ENCODE results near the gene ETV2.

ETV2 gene

DNA sequence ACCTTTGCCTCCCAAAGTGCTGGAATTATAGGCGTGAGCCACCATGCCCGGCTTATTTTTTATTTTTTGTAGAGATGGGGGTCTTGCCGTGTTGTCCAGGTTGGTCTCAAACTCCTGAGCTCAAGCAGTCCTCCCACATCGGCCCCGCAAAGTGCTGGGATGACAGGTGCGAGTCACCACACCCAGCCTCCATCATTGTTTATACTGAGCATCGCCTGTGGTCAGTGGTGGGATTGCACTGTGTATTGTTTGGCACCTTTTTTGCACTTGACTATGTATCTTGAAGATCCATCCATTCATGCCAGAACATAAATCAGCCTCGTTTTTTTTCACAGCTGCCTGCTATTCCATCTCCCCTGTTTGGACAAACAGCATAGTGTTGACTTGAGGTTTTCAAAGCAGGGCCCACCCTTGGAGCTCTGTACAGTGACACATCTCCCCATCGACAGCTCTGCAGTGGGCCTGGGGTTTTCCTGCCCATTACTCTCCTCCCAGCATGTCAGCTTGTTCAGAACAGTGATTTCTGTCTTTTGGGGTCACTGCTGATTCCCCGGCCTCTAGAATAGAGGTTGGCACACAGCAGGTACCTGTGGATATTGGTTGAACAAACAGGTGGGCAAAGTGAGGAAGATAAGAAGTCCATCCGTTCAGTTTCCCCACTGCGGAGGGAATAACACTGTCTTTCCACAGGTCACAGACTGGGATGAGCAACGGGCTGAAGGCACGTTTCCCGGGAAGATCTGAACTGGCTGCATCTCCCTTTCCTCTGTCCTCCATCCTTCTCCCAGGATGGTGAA lies 16.6 kb downstream of the ETV2 start:
- Histone ChIP-seq H3K36me3 (ENCODE audit: insufficient read depth, low read length) (peaks cover 44% of the 10 kb centered on the region), H3K9me3 (ENCODE audit: low read depth, low read length) (no peaks in the 10 kb centered on the region), H3K4me3 (no peak overlapping the region), H3K9ac (ENCODE audit: insufficient read length) (no peak overlapping the region), H3K27ac (no peak overlapping the region)
- no peak for DNase-seq (ENCODE audit: low read depth, low spot score)
- no peak for TF ChIP-seq FOXP2 (optimal IDR thresholded peaks at IDR 0.05; ENCODE audit: control extremely low read depth, extremely low read length, insufficient read depth)
- TF ChIP-seq POLR2AphosphoS5 (IDR thresholded peaks at IDR 0.05; ENCODE audit: borderline replicate concordance, low read depth, low read length) = no peak

DNA sequence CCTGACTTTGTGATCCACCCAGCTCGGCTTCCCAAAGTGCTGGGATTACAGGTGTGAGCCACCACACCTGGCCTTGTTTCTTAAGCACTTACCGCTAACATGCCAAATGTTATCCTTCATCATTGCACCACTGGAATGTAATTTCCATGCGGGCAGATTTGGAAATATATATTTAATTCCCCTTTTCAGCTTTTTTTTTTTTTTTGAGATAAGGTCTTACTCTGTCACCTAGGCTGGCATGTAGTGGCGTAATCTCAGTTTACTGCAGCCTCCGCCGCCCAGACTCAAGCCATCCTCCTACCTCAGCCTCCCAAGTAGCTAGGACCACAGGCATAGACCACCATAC lies 20.4 kb downstream of the ETV2 start:
- no peaks in the 10 kb centered on the region for H3K9me3 ChIP-seq (ENCODE audit: low read depth, low read length)
- H3K4me3 ChIP-seq = no peak overlapping the region
- TF ChIP-seq EZH2 (IDR thresholded peaks at IDR 0.05) = no peak
- no peak for TF ChIP-seq FOXP2 (optimal IDR thresholded peaks at IDR 0.05; ENCODE audit: control extremely low read depth, extremely low read length, insufficient read depth)
- TF ChIP-seq POLR2AphosphoS5 (IDR thresholded peaks at IDR 0.05; ENCODE audit: borderline replicate concordance, low read depth, low read length) = no peak
- peaks cover 15% of the 10 kb centered on the region; the same call in 1 of the 2 replicates for H3K36me3 ChIP-seq (ENCODE audit: insufficient read depth, low read length)
- no peak overlapping the region for H3K9ac ChIP-seq (ENCODE audit: insufficient read length)
- no peak overlapping the region for H3K27ac ChIP-seq
- DNase-seq (ENCODE audit: low read depth, low spot score) = no peak

DNA sequence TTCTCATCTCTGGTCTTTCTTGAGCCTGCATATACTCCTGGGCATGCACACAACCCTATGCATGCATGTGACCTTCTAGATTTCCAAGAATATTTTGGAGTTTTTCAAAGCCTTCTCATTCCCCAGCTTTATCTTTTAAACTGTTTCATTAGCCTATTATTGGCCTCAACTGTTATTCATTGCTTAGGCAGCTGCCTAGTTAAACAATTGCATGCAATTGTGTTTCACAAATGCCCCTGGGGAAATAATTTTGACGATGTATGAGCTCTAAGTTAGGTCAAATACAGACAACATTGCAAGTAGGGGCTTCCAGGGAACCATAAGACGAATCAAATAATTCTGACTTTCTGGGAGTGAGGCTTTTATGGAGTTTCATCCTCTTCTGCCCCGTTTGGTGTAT lies 22.4 kb downstream of the ETV2 start:
- H3K9me3 ChIP-seq (ENCODE audit: low read depth, low read length) = no peaks in the 10 kb centered on the region
- H3K4me3 ChIP-seq = no peak overlapping the region
- H3K9ac ChIP-seq (ENCODE audit: insufficient read length) = no peak overlapping the region
- DNase-seq (ENCODE audit: low read depth, low spot score) = no peak
- H3K27ac ChIP-seq = no peak overlapping the region
- TF ChIP-seq FOXP2 (optimal IDR thresholded peaks at IDR 0.05; ENCODE audit: control extremely low read depth, extremely low read length, insufficient read depth) (no peak), POLR2AphosphoS5 (IDR thresholded peaks at IDR 0.05; ENCODE audit: borderline replicate concordance, low read depth, low read length) (no peak), EZH2 (IDR thresholded peaks at IDR 0.05) (no peak)
- H3K36me3 ChIP-seq (ENCODE audit: insufficient read depth, low read length) = no peaks in the 10 kb centered on the region

DNA sequence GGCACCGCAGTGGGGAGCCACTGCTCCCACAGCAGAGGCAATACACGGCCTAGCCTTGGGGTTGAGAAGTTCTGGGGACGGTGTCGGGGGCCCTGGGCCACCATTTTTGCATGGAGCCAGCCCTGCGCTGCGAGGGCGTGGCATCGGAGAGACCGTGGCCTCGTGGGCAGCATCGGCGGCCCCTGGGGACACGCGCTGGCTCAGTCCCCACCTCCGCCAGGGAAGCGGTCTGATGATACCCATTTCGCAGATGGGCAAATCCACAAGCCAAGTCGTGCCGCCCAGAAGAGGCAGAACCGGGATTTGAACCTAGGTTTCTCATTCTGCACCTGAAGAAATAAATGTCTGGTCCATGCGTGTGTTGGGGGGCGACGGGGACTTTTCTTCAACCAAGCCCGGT lies 23.6 kb downstream of the ETV2 start:
- Histone ChIP-seq H3K4me3 (no peak overlapping the region), H3K36me3 (ENCODE audit: insufficient read depth, low read length) (no peaks in the 10 kb centered on the region), H3K9me3 (ENCODE audit: low read depth, low read length) (no peaks in the 10 kb centered on the region), H3K27ac (no peak overlapping the region), H3K9ac (ENCODE audit: insufficient read length) (no peak overlapping the region)
- no peak for TF ChIP-seq FOXP2 (optimal IDR thresholded peaks at IDR 0.05; ENCODE audit: control extremely low read depth, extremely low read length, insufficient read depth)
- no peak for TF ChIP-seq EZH2 (IDR thresholded peaks at IDR 0.05)
- no peak for TF ChIP-seq POLR2AphosphoS5 (IDR thresholded peaks at IDR 0.05; ENCODE audit: borderline replicate concordance, low read depth, low read length)
- no peak for DNase-seq (ENCODE audit: low read depth, low spot score)

DNA sequence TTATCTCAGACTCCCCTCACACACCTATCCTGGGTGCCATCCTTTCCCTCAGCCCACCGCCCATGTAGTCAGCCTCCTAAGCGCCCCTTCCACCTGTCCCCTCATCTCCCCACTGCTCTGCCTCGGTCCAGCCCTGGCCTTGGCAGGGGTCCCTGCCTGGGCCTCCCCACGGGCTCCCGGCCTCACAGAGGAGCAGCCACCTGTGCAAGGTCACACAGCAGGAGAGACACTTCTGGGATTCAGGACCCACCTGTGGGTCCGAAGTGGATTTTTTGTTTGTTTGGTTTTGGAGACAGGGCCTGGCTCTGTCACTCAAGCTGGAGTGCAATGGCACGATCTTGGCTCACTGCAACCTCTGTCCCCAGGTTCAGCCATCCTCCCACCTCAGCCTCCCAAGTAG lies 24.1 kb downstream of the ETV2 start:
- no peak for DNase-seq (ENCODE audit: low read depth, low spot score)
- no peaks in the 10 kb centered on the region for H3K36me3 ChIP-seq (ENCODE audit: insufficient read depth, low read length)
- TF ChIP-seq EZH2 (IDR thresholded peaks at IDR 0.05) = no peak
- no peak for TF ChIP-seq FOXP2 (optimal IDR thresholded peaks at IDR 0.05; ENCODE audit: control extremely low read depth, extremely low read length, insufficient read depth)
- TF ChIP-seq POLR2AphosphoS5 (IDR thresholded peaks at IDR 0.05; ENCODE audit: borderline replicate concordance, low read depth, low read length) = no peak
- no peak overlapping the region for H3K4me3 ChIP-seq
- H3K9ac ChIP-seq (ENCODE audit: insufficient read length) = no peak overlapping the region
- H3K9me3 ChIP-seq (ENCODE audit: low read depth, low read length) = no peaks in the 10 kb centered on the region
- H3K27ac ChIP-seq = no peak overlapping the region

DNA sequence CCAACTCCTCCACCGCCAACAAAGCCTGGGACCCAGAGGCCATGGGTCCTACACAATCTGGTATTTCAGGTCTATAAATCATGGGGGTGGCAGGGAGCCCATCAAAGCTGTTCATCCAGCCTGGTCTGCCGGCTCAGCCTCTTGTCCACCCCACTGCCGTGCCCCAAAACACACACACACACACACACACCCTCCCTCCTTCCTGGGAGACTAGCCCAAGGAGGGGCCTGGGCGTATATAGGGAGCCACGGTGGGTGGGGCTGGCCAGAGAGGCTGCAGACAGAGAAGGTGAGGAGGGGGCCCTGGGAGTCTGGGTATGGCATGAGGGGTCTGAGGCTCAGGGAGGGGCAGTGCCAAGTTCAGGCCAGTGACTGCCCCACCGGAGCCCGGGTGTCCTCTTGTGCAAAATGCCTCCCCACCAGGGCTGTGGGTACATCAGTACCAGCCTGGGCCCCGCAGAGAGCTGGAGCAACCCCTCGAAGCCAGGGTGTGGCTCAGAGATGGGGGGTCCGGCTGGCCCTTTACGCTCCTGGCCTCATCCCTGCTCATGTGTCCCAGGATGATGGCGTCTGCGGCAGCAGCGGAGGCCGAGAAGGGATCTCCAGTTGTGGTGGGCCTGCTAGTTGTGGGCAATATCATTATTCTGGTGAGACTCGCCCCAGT lies 24.8 kb downstream of the ETV2 start, which contains the start of gene UPK1A:
UPK1A (plus strand) TSS at position 267 of the 663 bp plus-strand sequence; CDS start at position 563, 296 bp downstream.
- no peak within 1 kb of the TSS for H3K4me3 ChIP-seq
- H3K36me3 ChIP-seq (ENCODE audit: insufficient read depth, low read length) = no peaks in the 10 kb centered on the region
- H3K9ac ChIP-seq (ENCODE audit: insufficient read length) = no peak within 1 kb of the TSS
- no peaks in the 10 kb centered on the region for H3K9me3 ChIP-seq (ENCODE audit: low read depth, low read length)
- DNase-seq (ENCODE audit: low read depth, low spot score) = no peak
- no peak for TF ChIP-seq EZH2 (IDR thresholded peaks at IDR 0.05)
- no peak for TF ChIP-seq FOXP2 (optimal IDR thresholded peaks at IDR 0.05; ENCODE audit: control extremely low read depth, extremely low read length, insufficient read depth)
- no peak for TF ChIP-seq POLR2AphosphoS5 (IDR thresholded peaks at IDR 0.05; ENCODE audit: borderline replicate concordance, low read depth, low read length)
- H3K27ac ChIP-seq = no peak within 1 kb of the TSS

DNA sequence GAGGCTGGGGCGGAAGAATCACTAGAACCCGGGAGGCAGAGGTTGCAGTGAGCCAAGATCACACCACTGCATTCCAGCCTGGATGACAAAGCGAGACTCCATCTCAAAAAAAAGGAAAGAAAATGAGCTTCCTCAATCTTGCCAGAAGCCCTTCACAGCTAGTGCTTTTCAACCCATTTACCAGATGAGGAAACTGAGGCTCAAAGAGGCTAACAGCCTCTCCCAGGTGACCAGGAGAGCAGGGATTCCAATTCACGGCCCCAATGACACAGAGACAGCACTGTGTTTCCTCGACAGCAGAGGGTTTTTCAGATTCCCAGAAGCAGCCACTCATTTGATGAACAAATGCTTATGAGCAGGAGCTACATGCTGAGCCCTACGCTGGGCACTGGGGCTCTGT lies 28.0 kb downstream of the ETV2 start:
- Histone ChIP-seq H3K27ac (no peak overlapping the region), H3K36me3 (ENCODE audit: insufficient read depth, low read length) (no peaks in the 10 kb centered on the region), H3K4me3 (no peak overlapping the region), H3K9me3 (ENCODE audit: low read depth, low read length) (no peaks in the 10 kb centered on the region), H3K9ac (ENCODE audit: insufficient read length) (no peak overlapping the region)
- TF ChIP-seq EZH2 (IDR thresholded peaks at IDR 0.05) (no peak), POLR2AphosphoS5 (IDR thresholded peaks at IDR 0.05; ENCODE audit: borderline replicate concordance, low read depth, low read length) (no peak), FOXP2 (optimal IDR thresholded peaks at IDR 0.05; ENCODE audit: control extremely low read depth, extremely low read length, insufficient read depth) (no peak)
- DNase-seq (ENCODE audit: low read depth, low spot score) = no peak

DNA sequence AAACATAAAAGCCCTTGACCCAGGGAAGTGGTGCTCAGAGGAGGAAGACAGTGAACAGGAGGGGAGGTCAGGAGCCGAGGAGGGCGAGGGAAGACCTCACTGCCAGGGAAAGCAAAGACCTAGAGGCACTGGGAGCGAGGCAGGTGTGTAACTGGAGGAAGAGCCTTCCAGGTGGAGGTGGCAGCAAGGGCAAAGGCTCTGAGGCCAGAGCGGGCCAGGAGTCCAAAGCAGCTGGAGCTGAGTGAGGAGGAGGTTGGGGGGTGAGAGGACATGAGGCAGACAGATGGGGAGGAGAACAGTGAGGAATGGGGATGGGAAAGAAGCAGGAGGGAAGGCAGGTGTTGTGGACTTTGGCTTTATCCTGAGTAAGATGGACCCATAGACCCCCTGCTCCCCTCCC lies 28.4 kb downstream of the ETV2 start:
- no peak for DNase-seq (ENCODE audit: low read depth, low spot score)
- TF ChIP-seq FOXP2 (optimal IDR thresholded peaks at IDR 0.05; ENCODE audit: control extremely low read depth, extremely low read length, insufficient read depth) (no peak), EZH2 (IDR thresholded peaks at IDR 0.05) (no peak), POLR2AphosphoS5 (IDR thresholded peaks at IDR 0.05; ENCODE audit: borderline replicate concordance, low read depth, low read length) (no peak)
- Histone ChIP-seq H3K4me3 (no peak overlapping the region), H3K9me3 (ENCODE audit: low read depth, low read length) (no peaks in the 10 kb centered on the region), H3K9ac (ENCODE audit: insufficient read length) (no peak overlapping the region), H3K36me3 (ENCODE audit: insufficient read depth, low read length) (no peaks in the 10 kb centered on the region), H3K27ac (no peak overlapping the region)

Measured in SK-N-MC (cell line).